H9 (cell line): ENCODE results near the gene SRRT. TPM values are rescaled to one million over a fixed set of nuclear protein-coding genes. Genes with fewer than 3 reads are reported as not detected.

Source experiments
- DNase-seq: peaks from one replicate; pipeline ENCODE4 v3.0.0-alpha.2; 2017
- H2AFZ ChIP-seq: one replicate; pipeline ENCODE4 v1.6.1; 2013; ENCODE audit warnings: mild to moderate bottlenecking, low read length, control low read depth, moderate library complexity
- H2AK5ac ChIP-seq: 2 replicates; pipeline ENCODE4 v1.6.1; 2013; ENCODE audit warnings: low read length, control low read depth, mixed read lengths; ENCODE audit not compliant: insufficient read length
- H2BK120ac ChIP-seq: one replicate; pipeline ENCODE4 v1.6.1; 2013; ENCODE audit warnings: low read depth, mild to moderate bottlenecking, low read length, control low read depth, inconsistent platforms; ENCODE audit not compliant: poor library complexity, severe bottlenecking
- H2BK12ac ChIP-seq: 2 replicates; pipeline ENCODE4 v1.6.1; 2013; ENCODE audit warnings: low read length, control low read depth, mixed read lengths, low read depth; ENCODE audit not compliant: insufficient read length
- H2BK15ac ChIP-seq: 2 replicates; pipeline ENCODE4 v1.6.1; 2013; ENCODE audit warnings: low read depth, low read length, control low read depth
- H2BK20ac ChIP-seq: one replicate; pipeline ENCODE4 v1.6.1; 2013; ENCODE audit warnings: low read depth, mild to moderate bottlenecking, low read length, control low read depth, inconsistent platforms; ENCODE audit not compliant: poor library complexity, severe bottlenecking
- H2BK5ac ChIP-seq: 2 replicates; pipeline ENCODE4 v1.6.1; 2013; ENCODE audit warnings: low read length, control low read depth, mixed read lengths; ENCODE audit not compliant: insufficient read length
- H3K14ac ChIP-seq: 2 replicates; pipeline ENCODE4 v1.6.1; 2013; ENCODE audit warnings: low read length, control low read depth; ENCODE audit not compliant: insufficient read depth
- H3K18ac ChIP-seq: 2 replicates; pipeline ENCODE4 v1.6.1; 2013; ENCODE audit warnings: low read depth, mild to moderate bottlenecking, mixed read lengths, low read length, control low read depth; ENCODE audit not compliant: insufficient read length
- H3K23ac ChIP-seq: 2 replicates; pipeline ENCODE4 v1.6.1; 2013; ENCODE audit warnings: low read length, control low read depth, mixed read lengths, low read depth; ENCODE audit not compliant: insufficient read length
- H3K23me2 ChIP-seq: 2 replicates; pipeline ENCODE4 v1.6.1; 2013; ENCODE audit warnings: low read depth, mild to moderate bottlenecking, mixed read lengths, low read length, control low read depth; ENCODE audit not compliant: insufficient read length, poor library complexity, severe bottlenecking
- H3K27ac ChIP-seq: 2 replicates; pipeline ENCODE4 v1.5.1; 2013; ENCODE audit warnings: low read length, control low read depth, mixed read lengths, low read depth; ENCODE audit not compliant: insufficient read length
- H3K27me3 ChIP-seq: 2 replicates; pipeline ENCODE4 v1.6.1; 2013; ENCODE audit warnings: low read length, control low read depth, inconsistent platforms; ENCODE audit not compliant: insufficient read depth
- H3K4ac ChIP-seq: 2 replicates; pipeline ENCODE4 v1.6.1; 2013; ENCODE audit warnings: low read depth, mild to moderate bottlenecking, control low read depth, inconsistent platforms, low read length, moderate library complexity
- H3K4me1 ChIP-seq: 2 replicates; pipeline ENCODE4 v1.6.1; 2013; ENCODE audit warnings: low read length, control low read depth, inconsistent platforms; ENCODE audit not compliant: insufficient read depth
- H3K4me2 ChIP-seq: 2 replicates; pipeline ENCODE4 v1.6.1; 2013; ENCODE audit warnings: low read length, control low read depth, mixed read lengths; ENCODE audit not compliant: insufficient read length, insufficient read depth
- H3K56ac ChIP-seq: 2 replicates; pipeline ENCODE4 v1.6.1; 2013; ENCODE audit warnings: low read depth, mild to moderate bottlenecking, mixed read lengths, low read length, control low read depth; ENCODE audit not compliant: insufficient read length
- H3K79me1 ChIP-seq: 2 replicates; pipeline ENCODE4 v1.6.1; 2013; ENCODE audit warnings: low read depth, mild to moderate bottlenecking, moderate library complexity, low read length, control low read depth, inconsistent platforms; ENCODE audit not compliant: insufficient read depth, poor library complexity, severe bottlenecking
- H3K79me2 ChIP-seq: 2 replicates; pipeline ENCODE4 v1.6.1; 2013; ENCODE audit warnings: low read length, control low read depth, inconsistent platforms; ENCODE audit not compliant: insufficient read depth
- H3K9ac ChIP-seq: 2 replicates; pipeline ENCODE4 v1.6.1; 2013; ENCODE audit warnings: low read length, control low read depth, mixed read lengths; ENCODE audit not compliant: insufficient read length; ENCODE audit errors: extremely low read depth
- H3K9me3 ChIP-seq: one replicate; pipeline ENCODE4 v1.6.1; 2013; ENCODE audit warnings: low read depth, low read length, inconsistent platforms; ENCODE audit not compliant: control insufficient read depth
- H3T11ph ChIP-seq: one replicate; pipeline ENCODE4 v1.6.1; 2013; ENCODE audit warnings: mild to moderate bottlenecking, low read length, control low read depth, inconsistent platforms
- H4K20me1 ChIP-seq: one replicate; pipeline ENCODE4 v1.6.1; 2013; ENCODE audit not compliant: control insufficient read depth, insufficient read length, insufficient read depth
- H4K5ac ChIP-seq: 2 replicates; pipeline ENCODE4 v1.6.1; 2013; ENCODE audit warnings: low read depth, mild to moderate bottlenecking, mixed read lengths, low read length, control low read depth; ENCODE audit not compliant: insufficient read length
- H4K8ac ChIP-seq: replicated peaks from 2 replicates; pipeline ENCODE4 v1.6.1; 2013; ENCODE audit warnings: low read length, control low read depth, mixed read lengths, low read depth; ENCODE audit not compliant: insufficient read length
- H4K91ac ChIP-seq: 2 replicates; pipeline ENCODE4 v1.6.1; 2013; ENCODE audit warnings: low read depth, mild to moderate bottlenecking, moderate library complexity, mixed read lengths, low read length, control low read depth; ENCODE audit not compliant: insufficient read length
- H3K27ac Mint-ChIP-seq, 3 experiments: 2 replicates in 2 of 3; 3 replicates in 1 of 3; pipeline ENCODE4 v1.8.0; 2020 to 2021; ENCODE audit warnings: mixed read lengths in 3 of 3, mild to moderate bottlenecking in 1 of 3, moderate library complexity in 1 of 3
- H3K27me3 Mint-ChIP-seq: 2 replicates; pipeline ENCODE4 v1.8.0; 2021; ENCODE audit warnings: low read depth, mild to moderate bottlenecking, moderate library complexity, mixed read lengths
- H3K36me3 Mint-ChIP-seq, 3 experiments: 2 replicates in 2 of 3; 3 replicates in 1 of 3; pipeline ENCODE4 v1.8.0; 2020 to 2021; ENCODE audit warnings: low read depth in 3 of 3, mixed read lengths in 3 of 3; ENCODE audit not compliant: insufficient read depth in 1 of 3
- H3K4me1 Mint-ChIP-seq, 2 experiments: 2 replicates each; pipeline ENCODE4 v1.8.0; 2020; ENCODE audit warnings: mixed read lengths in 2 of 2
- H3K4me3 Mint-ChIP-seq, 2 experiments: 2 replicates in 1 of 2; 3 replicates in 1 of 2; pipeline ENCODE4 v1.8.0; 2020 to 2021; ENCODE audit warnings: mild to moderate bottlenecking in 2 of 2, mixed read lengths in 2 of 2, moderate library complexity in 1 of 2
- H3K9me3 Mint-ChIP-seq, 2 experiments: 2 replicates in 1 of 2; 3 replicates in 1 of 2; pipeline ENCODE4 v1.8.0; 2020; ENCODE audit warnings: mild to moderate bottlenecking in 2 of 2, mixed read lengths in 2 of 2, moderate library complexity in 1 of 2
- WGBS: extraction: QIAGEN DNeasy Blood & Tissue Kit; methylation state at CpG from one replicate; pipeline ENCODE4 v1.1.7; 2013; ENCODE audit warnings: missing lambda C conversion rate, low lambda C conversion rate, mixed read lengths; ENCODE audit not compliant: insufficient read length; ENCODE audit errors: extremely low coverage; 5-methylcytosine and 5-hydroxymethylcytosine counted together
- total RNA-seq: library from RNA; stranded (reverse); gene quantifications from 2 replicates; pipeline ENCODE4 v1.2.1, GENCODE V29; 2021
- TF ChIP-seq, protein P1 (sequence below): fragments of 200-600 bp; sonication (generic); conservative IDR thresholded peaks from 3 replicates; pipeline ENCODE4 v1.8.0; 2021; ENCODE audit warnings: antibody characterized with exemption, mild to moderate bottlenecking

Gene SRRT
- total RNA-seq, 1 experiment from 2014 or later = 373 TPM

DNA sequence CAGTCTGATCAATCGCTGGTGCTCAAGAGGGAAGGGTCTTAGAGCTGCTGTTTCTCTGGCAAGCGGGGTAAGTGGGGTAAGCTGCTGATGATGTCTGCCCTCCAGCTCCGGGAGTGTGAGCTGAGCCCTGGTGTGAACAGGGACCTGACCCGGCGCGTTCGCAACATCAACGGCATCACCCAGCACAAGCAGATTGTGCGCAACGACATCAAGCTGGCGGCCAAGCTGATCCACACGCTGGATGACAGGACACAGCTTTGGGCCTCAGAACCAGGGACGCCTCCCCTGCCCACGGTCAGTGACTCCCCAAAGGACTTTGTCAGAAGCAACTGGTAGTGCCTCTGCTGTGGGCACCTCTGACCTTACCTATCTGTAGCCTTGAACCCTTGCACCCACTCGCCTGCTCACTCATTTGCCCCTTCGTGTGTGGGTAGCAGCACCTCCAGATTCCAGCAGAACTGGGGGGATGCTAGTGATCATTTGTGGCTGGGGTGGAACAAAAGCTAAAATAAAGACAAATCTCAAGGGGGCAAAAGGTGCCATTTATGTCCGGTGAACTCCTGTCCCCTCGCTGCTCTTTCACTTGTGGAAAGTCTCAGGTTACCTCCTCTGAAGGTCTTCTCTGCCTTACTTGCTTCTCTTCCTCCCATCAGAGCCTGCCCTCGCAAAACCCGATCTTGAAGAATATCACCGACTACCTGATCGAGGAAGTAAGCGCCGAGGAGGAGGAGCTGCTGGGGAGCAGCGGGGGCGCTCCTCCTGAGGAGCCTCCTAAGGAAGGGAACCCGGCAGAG lies 11.4 kb downstream of the SRRT start:
- Histone ChIP-seq H2BK20ac (no peak overlapping the region), H3K9me3 (no peaks in the 10 kb centered on the region), H3K14ac (no peak overlapping the region), H2AK5ac (no peak overlapping the region), H4K91ac (no peak overlapping the region), H2BK12ac (no peak overlapping the region), H3K9ac (no peak overlapping the region), H3K79me2 (peaks cover 6% of the 10 kb centered on the region; the same call in 1 of the 2 replicates), H3K23ac (no peak overlapping the region), H3T11ph (no peak overlapping the region), H3K4ac (no peak overlapping the region), H4K8ac (no peak overlapping the region), H3K27ac (no peak overlapping the region), H3K27me3 (no peaks in the 10 kb centered on the region), H2BK5ac (no peak overlapping the region), H2BK120ac (no peak overlapping the region), H2AFZ (no peak overlapping the region), H4K20me1 (no peaks in the 10 kb centered on the region), H3K23me2 (peaks cover 22% of the 10 kb centered on the region), H2BK15ac (no peak overlapping the region), H3K18ac (no peak overlapping the region), H3K79me1 (peaks cover 2% of the 10 kb centered on the region), H3K4me2 (no peak overlapping the region), H3K4me1 (no peaks in the 10 kb centered on the region; the same call in 1 of the 2 replicates), H3K56ac (no peak overlapping the region), H4K5ac (no peak overlapping the region)
- Mint-ChIP-seq H3K4me3 (peak overlapping the region in 1 of 2 experiments; percentile 69; a peak in 2 of 5 replicates), H3K4me1 (peaks cover 30 to 42% of the 10 kb centered on the region in 2 experiments), H3K9me3 (no peaks in the 10 kb centered on the region), H3K27me3 (no peaks in the 10 kb centered on the region; the same call in 1 of the 2 replicates), H3K36me3 (peaks cover 66 to 76% (median 73%) of the 10 kb centered on the region in 3 experiments), H3K27ac (peak overlapping the region in 2 of 3 experiments; percentile 79 to 88; a peak in 4 of 7 replicates)
- DNase-seq = no peak
- TF ChIP-seq, protein P1, sequence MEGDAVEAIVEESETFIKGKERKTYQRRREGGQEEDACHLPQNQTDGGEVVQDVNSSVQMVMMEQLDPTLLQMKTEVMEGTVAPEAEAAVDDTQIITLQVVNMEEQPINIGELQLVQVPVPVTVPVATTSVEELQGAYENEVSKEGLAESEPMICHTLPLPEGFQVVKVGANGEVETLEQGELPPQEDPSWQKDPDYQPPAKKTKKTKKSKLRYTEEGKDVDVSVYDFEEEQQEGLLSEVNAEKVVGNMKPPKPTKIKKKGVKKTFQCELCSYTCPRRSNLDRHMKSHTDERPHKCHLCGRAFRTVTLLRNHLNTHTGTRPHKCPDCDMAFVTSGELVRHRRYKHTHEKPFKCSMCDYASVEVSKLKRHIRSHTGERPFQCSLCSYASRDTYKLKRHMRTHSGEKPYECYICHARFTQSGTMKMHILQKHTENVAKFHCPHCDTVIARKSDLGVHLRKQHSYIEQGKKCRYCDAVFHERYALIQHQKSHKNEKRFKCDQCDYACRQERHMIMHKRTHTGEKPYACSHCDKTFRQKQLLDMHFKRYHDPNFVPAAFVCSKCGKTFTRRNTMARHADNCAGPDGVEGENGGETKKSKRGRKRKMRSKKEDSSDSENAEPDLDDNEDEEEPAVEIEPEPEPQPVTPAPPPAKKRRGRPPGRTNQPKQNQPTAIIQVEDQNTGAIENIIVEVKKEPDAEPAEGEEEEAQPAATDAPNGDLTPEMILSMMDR = no peak
- WGBS = no CpG with 5 or more reads among the region's 27 CpGs
